Progenitor cell of endocrine pancreas (in vitro differentiated cells): ENCODE measurements around the gene PADI4. TPM values are rescaled to one million over a fixed set of nuclear protein-coding genes. Genes with fewer than 3 reads are reported as not detected.
A peak's percentile ranks its signal among the peaks of the same experiment; 100 is the strongest.

Experiments
- DNase-seq: peaks from one replicate; pipeline ENCODE4 v3.0.0; 2021; ENCODE audit warnings: low spot score; ENCODE audit not compliant: unreplicated experiment
- H3K27ac Mint-ChIP-seq: 2 replicates; pipeline ENCODE4 v1.8.0; 2021; ENCODE audit warnings: mild to moderate bottlenecking, moderate library complexity, mixed read lengths
- H3K27me3 Mint-ChIP-seq: 2 replicates; pipeline ENCODE4 v1.8.0; 2021; ENCODE audit warnings: mixed read lengths
- H3K36me3 Mint-ChIP-seq: 2 replicates; pipeline ENCODE4 v1.8.0; 2022; ENCODE audit warnings: mixed read lengths; ENCODE audit not compliant: insufficient read depth
- H3K4me1 Mint-ChIP-seq: 2 replicates; pipeline ENCODE4 v1.8.0; 2021; ENCODE audit warnings: low read depth, mixed read lengths
- H3K4me3 Mint-ChIP-seq: 2 replicates; pipeline ENCODE4 v1.8.0; 2021; ENCODE audit warnings: low read depth, mild to moderate bottlenecking, moderate library complexity, mixed read lengths
- H3K9me3 Mint-ChIP-seq: 2 replicates; pipeline ENCODE4 v1.8.0; 2021; ENCODE audit warnings: low read depth, mixed read lengths
- CTCF ChIP-seq: fragments of 200-600 bp; sonication (generic); IDR thresholded peaks from one replicate; pipeline ENCODE4 v1.5.0; 2021; ENCODE audit warnings: antibody characterized with exemption, mild to moderate bottlenecking; ENCODE audit not compliant: unreplicated experiment
- microRNA-seq: library from miRNA; unstranded; fragments of <30 nt; microRNA quantifications from one replicate; pipeline ENCODE4 v1.1.0, GENCODE V29; 2020; ENCODE audit warnings: borderline number of aligned reads; ENCODE audit not compliant: unreplicated experiment
- total RNA-seq: library from RNA; stranded (reverse); gene quantifications from 2 replicates; pipeline ENCODE4 v1.2.1, GENCODE V29; 2021

PADI4 gene
- total RNA-seq, 1 donor from 2014 or later = not detected

DNA sequence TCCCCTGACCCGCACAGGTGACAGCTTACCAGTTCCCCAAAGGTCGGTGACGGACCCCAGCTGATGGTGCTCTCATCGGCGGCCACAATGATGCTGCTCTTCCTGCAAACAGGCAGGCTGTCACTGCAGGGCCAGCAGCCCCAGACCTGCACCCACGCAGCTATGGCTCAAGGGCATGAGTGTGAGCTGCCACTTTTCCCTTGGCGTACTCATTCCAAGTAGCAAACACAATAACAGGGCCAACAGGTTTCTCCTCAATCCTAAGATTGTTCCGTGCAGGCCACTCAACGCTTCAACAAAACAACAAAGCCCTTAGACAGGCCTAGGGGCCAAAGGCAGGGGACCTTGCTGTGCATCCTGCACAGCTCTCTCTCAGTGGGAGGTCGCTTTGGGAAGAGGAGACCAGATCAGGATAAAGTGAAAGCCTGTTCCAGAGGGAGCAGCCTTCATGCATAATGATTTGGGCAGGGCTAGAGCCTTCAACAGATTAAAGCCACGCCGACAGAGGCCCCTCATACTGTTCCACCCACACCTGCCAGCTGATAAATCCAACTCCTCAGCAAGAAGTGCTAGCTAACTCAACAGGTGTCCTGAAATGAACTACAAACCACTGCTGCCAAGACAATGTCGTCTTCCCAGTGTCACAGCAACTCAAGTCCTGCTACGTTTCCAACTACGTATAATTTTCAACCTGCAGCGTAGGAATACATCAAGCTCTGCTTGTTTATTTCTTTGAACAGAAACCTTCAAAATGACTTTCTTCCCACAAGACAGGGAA is 104.3 kb downstream of the PADI4 start:
- DNase-seq = no peak
- H3K27me3 Mint-ChIP-seq = no peaks in the 10 kb centered on the region
- TF ChIP-seq CTCF = no peak
- H3K4me3 Mint-ChIP-seq = no peak overlapping the region
- H3K4me1 Mint-ChIP-seq = no peaks in the 10 kb centered on the region
- peak overlapping the region; percentile 45 for H3K27ac Mint-ChIP-seq
- H3K36me3 Mint-ChIP-seq = peaks cover 46% of the 10 kb centered on the region
- no peaks in the 10 kb centered on the region for H3K9me3 Mint-ChIP-seq

Small RNA genes lying within 50 kb of the gene (microRNA-seq; reads per million reads assigned to microRNA genes)
- gene MIR3972 = not detected

Other genes starting within 250 kb of the PADI4 start
- gene PADI2, start 188.7 kb upstream of the PADI4 start, total RNA-seq = 0.50 and 0.87 TPM in 2 replicates
- gene PADI1, start 103.1 kb upstream of the PADI4 start, total RNA-seq = not detected in 2 replicates
- gene PADI3, start 59.1 kb upstream of the PADI4 start, total RNA-seq = not detected in 2 replicates
- gene PADI6, start 64.0 kb downstream of the PADI4 start, total RNA-seq = not detected in 2 replicates
- gene RCC2, start 131.5 kb downstream of the PADI4 start, total RNA-seq = 193 and 196 TPM in 2 replicates
- gene ARHGEF10L, start 231.5 kb downstream of the PADI4 start, total RNA-seq = 28.0 and 31.3 TPM in 2 replicates